ENCODE data around the gene WFIKKN1.

The WFIKKN1 gene

GRCh38 chr16:624526-625070 lies 6.2 kb upstream of the WFIKKN1 start:
- no peak for DNase-seq (ENCODE audit: low spot score)

GRCh38 chr16:625117-625976 lies 5.4 kb upstream of the WFIKKN1 start:
- DNase-seq (ENCODE audit: low spot score): no peak

- DNase-seq (ENCODE audit: low spot score): no peak
Measured at GRCh38 chr16:625977-626765, 4.6 kb upstream of the WFIKKN1 start.

- no peak for DNase-seq (ENCODE audit: low spot score)
Measured at GRCh38 chr16:626787-627453, 3.9 kb upstream of the WFIKKN1 start.

GRCh38 chr16:627454-628239 lies 3.1 kb upstream of the WFIKKN1 start:
- no peak for DNase-seq (ENCODE audit: low spot score)

- no peak for DNase-seq (ENCODE audit: low spot score)
Measured at GRCh38 chr16:628321-629061, 2.3 kb upstream of the WFIKKN1 start.

- no peak for DNase-seq (ENCODE audit: low spot score)
Measured at GRCh38 chr16:629185-629832, 1.5 kb upstream of the WFIKKN1 start.

- no peak for DNase-seq (ENCODE audit: low spot score)
Measured at GRCh38 chr16:629833-630248, 944 bp upstream of the WFIKKN1 start.

- DNase-seq (ENCODE audit: low spot score): no peak
Measured at GRCh38 chr16:630249-630814, 453 bp upstream of the WFIKKN1 start.

- no peak for DNase-seq (ENCODE audit: low spot score)
Measured at GRCh38 chr16:631808-632358, 1.1 kb downstream of the WFIKKN1 start.

GRCh38 chr16:632486-633335 lies 1.9 kb downstream of the WFIKKN1 start:
- DNase-seq (ENCODE audit: low spot score): no peak

GRCh38 chr16:633336-634050 lies 2.7 kb downstream of the WFIKKN1 start:
- no peak for DNase-seq (ENCODE audit: low spot score)

GRCh38 chr16:634051-634670 lies 3.4 kb downstream of the WFIKKN1 start:
- no peak for DNase-seq (ENCODE audit: low spot score)

GRCh38 chr16:634996-635395 lies 4.2 kb downstream of the WFIKKN1 start:
- DNase-seq (ENCODE audit: low spot score): no peak

GRCh38 chr16:635573-636205 lies 4.9 kb downstream of the WFIKKN1 start:
- no peak for DNase-seq (ENCODE audit: low spot score)

GRCh38 chr16:636206-637080 lies 5.7 kb downstream of the WFIKKN1 start, which contains the start of gene METTL26:
TSS of gene METTL26 (minus strand) at chr16:636305. CDS start at chr16:636290, 15 bp downstream.
- DNase-seq (ENCODE audit: low spot score): peak; percentile 97
